ENCODE data around the gene TSSK3.
A peak's percentile ranks its signal among the peaks of the same experiment; 100 is the strongest.

The TSSK3 gene

DNA sequence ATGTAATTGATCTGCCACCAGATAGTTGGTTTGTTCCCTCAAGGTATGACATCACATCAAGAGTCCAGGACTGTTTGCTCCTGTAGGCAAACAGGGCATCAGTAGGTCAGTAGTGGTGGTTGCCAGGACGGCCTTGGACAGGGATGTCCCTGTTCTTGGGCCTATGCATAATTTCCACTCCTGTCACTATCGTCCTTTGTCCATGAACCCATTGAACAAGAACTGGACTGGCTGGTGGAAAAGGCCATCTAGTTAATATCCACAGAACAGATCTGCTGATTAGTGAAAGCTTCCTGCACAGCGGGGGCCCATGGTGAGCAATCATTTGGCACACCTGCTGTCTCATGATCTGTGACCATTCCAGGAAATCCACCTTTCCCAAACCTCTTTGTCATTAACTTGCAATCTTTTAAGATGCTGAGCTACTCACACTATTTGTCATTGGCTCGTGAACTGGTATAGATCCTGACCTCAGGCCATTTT, 44.3 kb downstream of the TSSK3 start:
- Histone ChIP-seq H3K79me2 (ENCODE audit: control insufficient read depth, insufficient read depth, low read length, poor library complexity) (no peaks in the 10 kb centered on the region), H3K79me1 (ENCODE audit: low read length) (no peaks in the 10 kb centered on the region), H3K4me3 (ENCODE audit: low read depth, low read length) (no peak overlapping the region), H3K14ac (ENCODE audit: low read length) (no peak overlapping the region), H3K27ac (ENCODE audit: low read depth, low read length) (no peak overlapping the region), H2AFZ (ENCODE audit: insufficient read depth, low read length, poor library complexity) (no peak overlapping the region), H2BK120ac (ENCODE audit: insufficient read depth, low read length, poor library complexity) (no peak overlapping the region), H2BK5ac (ENCODE audit: low read depth, low read length, poor library complexity) (no peak overlapping the region), H3K23ac (ENCODE audit: low read length) (no peak overlapping the region), H3K4ac (ENCODE audit: low read depth, low read length) (no peak overlapping the region), H4K8ac (ENCODE audit: low read depth, low read length) (no peak overlapping the region), H3K36me3 (ENCODE audit: control insufficient read depth in 1 of 2, insufficient read depth in 2 of 2, low read length in 2 of 2) (no peaks in the 10 kb centered on the region), H4K91ac (ENCODE audit: low read depth, low read length) (no peak overlapping the region), H3K9me3 (ENCODE audit: insufficient read depth, low read depth, low read length) (peaks cover 2% of the 10 kb centered on the region), H3K18ac (ENCODE audit: low read length) (no peak overlapping the region), H2AK5ac (ENCODE audit: low read length) (peak overlapping the region; percentile 23), H3K27me3 (ENCODE audit: insufficient read depth, low read length) (no peaks in the 10 kb centered on the region), H3K9ac (ENCODE audit: low read length) (no peak overlapping the region), H3K4me2 (ENCODE audit: low read length) (no peak overlapping the region), H4K12ac (ENCODE audit: low read depth, low read length) (no peak overlapping the region), H3K4me1 (ENCODE audit: control insufficient read depth in 1 of 2, insufficient read depth in 2 of 2, low read length in 2 of 2) (peaks cover 0 to 6% of the 10 kb centered on the region in 2 experiments), H2BK12ac (ENCODE audit: low read length) (no peak overlapping the region)
- DNase-seq: peak in 1 of 2 donors; percentile 12
- no CpG with 5 or more reads among the region's 4 CpGs for WGBS (ENCODE audit: extremely low coverage, insufficient coverage, insufficient read length)

DNA sequence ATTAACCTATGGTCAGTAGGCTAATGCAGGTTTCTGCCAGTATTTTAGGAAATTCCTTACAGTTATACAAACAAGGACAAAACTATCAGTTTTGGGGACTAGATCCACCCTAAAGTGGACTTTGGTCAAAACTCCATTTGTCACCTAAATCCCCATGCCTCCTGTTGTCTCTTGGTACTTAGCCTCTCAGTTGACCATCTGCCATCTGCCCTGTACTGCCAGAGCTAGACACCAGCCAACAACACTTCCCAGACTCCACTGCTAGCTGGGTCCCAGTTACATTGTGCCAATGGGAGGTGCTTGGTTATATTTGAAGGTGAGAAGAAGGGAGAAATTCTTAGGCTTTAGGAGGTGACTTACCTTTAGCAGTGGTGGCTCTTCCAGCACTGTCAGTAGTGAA, 48.9 kb downstream of the TSSK3 start:
- H2BK5ac ChIP-seq (ENCODE audit: low read depth, low read length, poor library complexity): no peak overlapping the region
- H2BK120ac ChIP-seq (ENCODE audit: insufficient read depth, low read length, poor library complexity): no peak overlapping the region
- no peaks in the 10 kb centered on the region for H3K36me3 ChIP-seq (ENCODE audit: control insufficient read depth in 1 of 2, insufficient read depth in 2 of 2, low read length in 2 of 2)
- H4K12ac ChIP-seq (ENCODE audit: low read depth, low read length): no peak overlapping the region
- H3K4me1 ChIP-seq (ENCODE audit: control insufficient read depth in 1 of 2, insufficient read depth in 2 of 2, low read length in 2 of 2): no peaks in the 10 kb centered on the region
- H3K79me1 ChIP-seq (ENCODE audit: low read length): no peaks in the 10 kb centered on the region
- no peak overlapping the region for H3K27ac ChIP-seq (ENCODE audit: low read depth, low read length)
- no peak overlapping the region for H2AK5ac ChIP-seq (ENCODE audit: low read length)
- no peak overlapping the region for H4K91ac ChIP-seq (ENCODE audit: low read depth, low read length)
- no peak overlapping the region for H3K23ac ChIP-seq (ENCODE audit: low read length)
- H3K4me3 ChIP-seq (ENCODE audit: low read depth, low read length): no peak overlapping the region
- H2BK12ac ChIP-seq (ENCODE audit: low read length): no peak overlapping the region
- H4K8ac ChIP-seq (ENCODE audit: low read depth, low read length): no peak overlapping the region
- H2AFZ ChIP-seq (ENCODE audit: insufficient read depth, low read length, poor library complexity): no peak overlapping the region
- H3K9ac ChIP-seq (ENCODE audit: low read length): no peak overlapping the region
- H3K79me2 ChIP-seq (ENCODE audit: control insufficient read depth, insufficient read depth, low read length, poor library complexity): no peaks in the 10 kb centered on the region
- no peak for DNase-seq
- H3K4ac ChIP-seq (ENCODE audit: low read depth, low read length): no peak overlapping the region
- H3K9me3 ChIP-seq (ENCODE audit: insufficient read depth, low read depth, low read length): peaks cover 10% of the 10 kb centered on the region
- no peak overlapping the region for H3K18ac ChIP-seq (ENCODE audit: low read length)
- H3K27me3 ChIP-seq (ENCODE audit: insufficient read depth, low read length): no peaks in the 10 kb centered on the region
- no peak overlapping the region for H3K4me2 ChIP-seq (ENCODE audit: low read length)
- H3K14ac ChIP-seq (ENCODE audit: low read length): no peak overlapping the region

DNA sequence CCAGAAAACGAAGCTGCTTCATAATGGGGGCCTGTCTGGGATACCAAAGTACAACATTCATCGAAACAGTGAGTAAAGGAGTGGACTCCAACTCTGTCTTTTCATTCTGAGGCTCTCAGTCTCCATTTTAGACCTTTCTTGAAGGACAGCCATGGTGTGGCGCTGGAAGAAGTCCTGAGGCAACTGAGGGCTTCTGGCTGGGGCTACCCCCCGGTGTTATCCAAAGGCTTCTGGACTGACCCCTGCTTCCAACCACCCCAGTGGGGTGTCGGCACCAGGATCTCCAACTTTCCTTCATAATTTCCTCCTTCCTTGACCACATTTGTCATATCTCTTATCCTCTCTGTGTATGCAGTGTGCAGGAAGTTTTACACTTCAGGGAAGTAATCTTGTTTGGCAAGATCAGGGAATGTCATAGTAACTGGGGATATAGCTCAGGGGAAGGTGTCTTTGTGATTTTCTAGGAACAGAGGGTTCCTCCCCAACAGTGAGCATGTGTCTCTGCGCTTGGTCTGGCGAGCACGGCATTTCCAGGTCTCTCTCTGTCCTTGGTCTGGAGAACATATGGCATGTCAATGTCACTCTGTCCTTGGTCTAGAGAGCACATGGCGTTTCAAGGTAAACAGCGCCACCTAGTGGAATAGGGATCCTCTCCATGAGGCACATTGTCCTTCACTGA, 51.3 kb downstream of the TSSK3 start:
- Histone ChIP-seq H2BK12ac (ENCODE audit: low read length) (no peak overlapping the region), H3K27ac (ENCODE audit: low read depth, low read length) (no peak overlapping the region), H3K27me3 (ENCODE audit: insufficient read depth, low read length) (no peaks in the 10 kb centered on the region), H2BK5ac (ENCODE audit: low read depth, low read length, poor library complexity) (no peak overlapping the region), H3K4ac (ENCODE audit: low read depth, low read length) (no peak overlapping the region), H3K79me1 (ENCODE audit: low read length) (no peaks in the 10 kb centered on the region), H3K14ac (ENCODE audit: low read length) (no peak overlapping the region), H3K23ac (ENCODE audit: low read length) (no peak overlapping the region), H3K4me3 (ENCODE audit: low read depth, low read length) (no peak overlapping the region), H3K4me2 (ENCODE audit: low read length) (no peak overlapping the region), H3K79me2 (ENCODE audit: control insufficient read depth, insufficient read depth, low read length, poor library complexity) (no peaks in the 10 kb centered on the region), H3K9ac (ENCODE audit: low read length) (no peak overlapping the region), H2AFZ (ENCODE audit: insufficient read depth, low read length, poor library complexity) (no peak overlapping the region), H3K36me3 (ENCODE audit: control insufficient read depth in 1 of 2, insufficient read depth in 2 of 2, low read length in 2 of 2) (no peaks in the 10 kb centered on the region), H4K12ac (ENCODE audit: low read depth, low read length) (no peak overlapping the region), H4K91ac (ENCODE audit: low read depth, low read length) (no peak overlapping the region), H4K8ac (ENCODE audit: low read depth, low read length) (no peak overlapping the region), H3K4me1 (ENCODE audit: control insufficient read depth in 1 of 2, insufficient read depth in 2 of 2, low read length in 2 of 2) (no peaks in the 10 kb centered on the region), H2BK120ac (ENCODE audit: insufficient read depth, low read length, poor library complexity) (no peak overlapping the region), H3K18ac (ENCODE audit: low read length) (no peak overlapping the region), H3K9me3 (ENCODE audit: insufficient read depth, low read depth, low read length) (peaks cover 8% of the 10 kb centered on the region), H2AK5ac (ENCODE audit: low read length) (no peak overlapping the region)
- WGBS (ENCODE audit: extremely low coverage, insufficient coverage, insufficient read length): no CpG with 5 or more reads among the region's 10 CpGs
- peak; percentile 67 to 92 for DNase-seq

Data from trophoblast cell (in vitro differentiated cells and primary cell).